Left lobe of liver (tissue), 2 donors: ENCODE results near the gene ATP5PD. TPM values are rescaled to one million over a fixed set of nuclear protein-coding genes. Genes with fewer than 3 reads are reported as not detected.
A peak's percentile ranks its signal among the peaks of the same experiment; 100 is the strongest.

Experiments used
- ATAC-seq: fragments of 200-7000 bp; cut with Tn5 transposase; one replicate; pipeline ENCODE4 v1.9.1; 2020; ENCODE audit warnings: mild to moderate bottlenecking, moderate library complexity
- DNase-seq: peaks from one replicate; pipeline ENCODE4 v3.0.0-alpha.2; 2020; ENCODE audit warnings: low spot score
- total RNA-seq: library from RNA; stranded (reverse); gene quantifications from one replicate; pipeline ENCODE4 v1.2.1, GENCODE V29; 2021
- donor health status: DM: no; HTN: no; CAD: no; lungs with moderate emphysema.
- donor health status: DM: no; HTN: yes; CAD: no.

The ATP5PD gene
- 177 TPM for total RNA-seq

DNA sequence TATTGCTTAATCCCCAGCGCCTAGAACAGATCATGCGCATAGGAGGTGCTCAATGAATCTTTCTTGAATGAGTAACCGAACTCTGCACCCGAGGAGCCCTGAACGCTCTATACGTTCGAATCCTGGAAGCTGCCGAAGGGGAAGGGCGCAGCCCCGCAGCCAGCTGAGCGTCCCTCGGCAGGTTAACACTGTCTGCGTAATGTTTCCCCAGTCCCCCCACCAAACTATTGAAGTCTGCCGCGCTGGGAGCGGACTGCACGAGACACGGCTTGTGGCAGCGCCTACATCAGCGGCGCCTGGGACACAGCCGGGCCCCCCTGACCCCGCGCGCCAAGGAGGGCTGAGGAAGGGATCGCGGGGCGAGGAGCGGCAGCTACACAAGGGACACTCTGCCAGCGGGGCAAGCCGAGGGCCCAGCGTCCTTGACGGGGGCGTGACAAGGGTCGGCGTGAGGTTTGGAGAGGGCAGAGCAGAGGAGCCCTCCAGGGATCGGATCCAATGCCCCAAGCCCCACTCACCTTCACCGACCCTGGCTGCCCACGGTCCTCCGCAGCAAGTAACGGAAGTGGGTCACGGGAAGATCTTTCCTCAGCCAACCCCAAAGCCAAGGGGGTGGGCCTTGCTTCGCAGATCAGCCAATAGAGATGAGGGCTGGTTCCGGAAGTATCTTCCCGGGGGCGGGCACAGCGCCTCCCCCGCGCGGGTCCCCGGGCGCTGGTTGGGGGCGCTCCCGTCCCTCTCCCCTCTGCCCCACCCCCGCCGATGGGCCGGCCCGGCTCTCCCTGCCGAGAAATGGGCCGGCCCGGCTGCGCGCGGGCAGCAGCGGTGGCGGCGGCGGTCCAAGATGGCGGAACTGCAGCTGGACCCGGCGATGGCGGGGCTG, at the start of gene ATP5PD, which contains the start of gene KCTD2:
Gene ATP5PD, minus strand, starts transcription at position 563 of the 883 bp plus-strand sequence. CDS start 4,319 bp downstream, outside the sequence.
Gene KCTD2, plus strand, starts transcription at position 819 of the 883 bp plus-strand sequence. Its CDS starts 26 bp downstream, at position 845.
- ATAC-seq, result peak; percentile 98

DNA sequence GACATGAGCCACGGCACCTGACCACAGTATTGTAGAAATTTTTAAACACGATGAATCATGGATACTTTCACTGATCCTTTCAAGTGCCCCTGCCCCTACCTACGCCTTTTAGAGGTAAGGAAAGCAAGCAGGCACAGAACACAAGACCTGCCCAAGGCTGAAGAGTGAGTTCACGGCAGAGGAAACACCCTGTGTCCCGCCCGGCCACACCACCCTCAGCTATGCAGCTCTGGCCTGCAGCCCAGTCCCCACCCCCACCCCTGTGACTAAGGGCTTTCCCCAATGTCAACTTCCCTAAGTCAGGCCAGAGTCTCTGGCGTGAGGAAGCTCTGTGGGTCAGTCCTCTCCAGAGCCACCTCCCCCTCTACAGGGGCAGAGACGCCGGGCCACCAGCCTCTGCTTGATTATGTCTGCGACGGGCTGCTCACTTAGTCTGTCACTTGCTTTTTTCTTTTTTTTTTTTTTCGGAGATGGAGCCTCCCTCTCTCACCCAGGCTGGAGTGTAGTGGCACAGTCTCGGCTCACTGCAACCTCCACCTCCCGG, 49.4 kb upstream of the ATP5PD start:
- ATAC-seq (peak; percentile 65), DNase-seq (no peak)

More for the DNA sequence above, at the start of gene ATP5PD, which contains the start of gene KCTD2:
- peak; percentile 96 for DNase-seq

DNA sequence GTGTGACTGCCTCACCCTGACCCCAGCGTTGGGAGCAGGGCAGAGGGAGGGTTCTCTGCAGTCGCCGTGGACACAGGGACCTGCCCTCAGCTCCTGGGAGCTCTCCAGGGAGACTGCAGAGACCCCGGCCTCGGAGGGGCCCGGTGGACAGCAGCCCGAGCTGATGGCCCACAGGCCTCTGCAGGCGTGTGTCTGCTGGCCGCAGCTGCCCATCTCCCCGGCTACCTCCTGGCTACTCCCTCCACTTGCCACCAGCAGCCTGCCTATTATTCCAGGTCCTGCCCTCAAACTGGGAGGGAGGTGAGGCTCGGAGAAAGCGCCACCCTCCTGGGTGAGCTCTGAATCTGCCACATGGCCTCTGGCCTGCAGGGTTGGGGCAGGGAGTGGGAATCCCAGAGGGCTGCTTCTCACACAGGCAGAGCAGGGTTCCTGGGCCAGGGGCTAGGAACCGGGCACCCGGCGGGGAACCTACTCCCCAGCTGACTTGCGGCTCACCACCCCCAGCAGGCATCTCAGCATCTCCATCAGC, 48.2 kb upstream of the ATP5PD start:
- no peak for ATAC-seq
- DNase-seq, result no peak

DNA sequence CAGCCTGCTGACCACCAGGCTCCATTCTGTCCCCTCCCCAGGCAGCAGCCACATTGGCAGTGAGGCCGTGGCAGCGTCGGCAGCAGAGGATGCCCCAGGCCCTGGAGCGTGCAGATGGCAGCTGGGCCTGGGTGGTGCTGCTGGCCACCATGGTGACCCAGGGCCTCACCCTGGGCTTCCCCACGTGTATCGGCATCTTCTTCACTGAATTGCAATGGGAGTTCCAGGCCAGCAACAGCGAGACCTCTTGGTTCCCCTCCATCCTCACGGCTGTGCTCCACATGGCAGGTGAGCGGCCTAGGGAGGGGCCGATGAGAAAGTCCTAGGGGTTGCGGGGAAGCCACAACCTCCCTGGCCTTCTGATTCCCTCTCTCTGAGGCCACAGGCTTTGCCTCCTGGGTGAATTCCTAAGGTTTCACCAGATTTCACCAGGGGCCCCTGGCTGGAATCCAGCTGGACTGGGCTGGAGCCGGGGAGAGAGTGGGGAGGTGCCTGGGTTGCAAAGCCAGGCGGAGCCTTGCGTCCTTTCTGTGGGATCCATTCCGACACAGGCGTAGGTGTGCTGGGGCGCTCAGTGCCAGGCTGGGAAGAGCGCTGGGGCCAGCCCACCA, 46.9 kb upstream of the ATP5PD start:
- ATAC-seq (no peak), DNase-seq (no peak)

DNA sequence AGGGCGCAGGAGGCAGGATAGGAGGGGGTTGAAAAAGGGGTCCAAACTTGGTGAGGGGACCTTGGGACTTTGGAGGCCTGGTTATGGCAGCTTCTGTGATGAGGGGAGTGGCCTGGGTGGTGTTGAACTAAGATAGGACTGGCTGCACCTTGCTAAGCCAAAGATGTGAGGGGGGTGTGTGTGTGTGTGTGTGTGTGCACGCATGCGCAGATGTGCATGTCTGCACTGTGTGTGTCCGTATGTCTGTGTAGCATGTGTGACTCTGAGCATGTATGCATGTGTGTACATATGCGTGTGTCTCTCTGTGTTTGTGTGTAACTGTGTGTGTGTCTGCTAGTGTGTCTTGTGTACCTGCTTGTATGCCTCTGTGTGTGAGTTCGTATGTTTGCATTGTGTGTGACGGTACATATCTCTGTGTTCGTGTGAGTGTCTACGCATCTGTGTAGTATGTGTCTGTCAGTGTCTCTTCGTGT, 45.1 kb upstream of the ATP5PD start:
- ATAC-seq, result no peak
- DNase-seq, result no peak

DNA sequence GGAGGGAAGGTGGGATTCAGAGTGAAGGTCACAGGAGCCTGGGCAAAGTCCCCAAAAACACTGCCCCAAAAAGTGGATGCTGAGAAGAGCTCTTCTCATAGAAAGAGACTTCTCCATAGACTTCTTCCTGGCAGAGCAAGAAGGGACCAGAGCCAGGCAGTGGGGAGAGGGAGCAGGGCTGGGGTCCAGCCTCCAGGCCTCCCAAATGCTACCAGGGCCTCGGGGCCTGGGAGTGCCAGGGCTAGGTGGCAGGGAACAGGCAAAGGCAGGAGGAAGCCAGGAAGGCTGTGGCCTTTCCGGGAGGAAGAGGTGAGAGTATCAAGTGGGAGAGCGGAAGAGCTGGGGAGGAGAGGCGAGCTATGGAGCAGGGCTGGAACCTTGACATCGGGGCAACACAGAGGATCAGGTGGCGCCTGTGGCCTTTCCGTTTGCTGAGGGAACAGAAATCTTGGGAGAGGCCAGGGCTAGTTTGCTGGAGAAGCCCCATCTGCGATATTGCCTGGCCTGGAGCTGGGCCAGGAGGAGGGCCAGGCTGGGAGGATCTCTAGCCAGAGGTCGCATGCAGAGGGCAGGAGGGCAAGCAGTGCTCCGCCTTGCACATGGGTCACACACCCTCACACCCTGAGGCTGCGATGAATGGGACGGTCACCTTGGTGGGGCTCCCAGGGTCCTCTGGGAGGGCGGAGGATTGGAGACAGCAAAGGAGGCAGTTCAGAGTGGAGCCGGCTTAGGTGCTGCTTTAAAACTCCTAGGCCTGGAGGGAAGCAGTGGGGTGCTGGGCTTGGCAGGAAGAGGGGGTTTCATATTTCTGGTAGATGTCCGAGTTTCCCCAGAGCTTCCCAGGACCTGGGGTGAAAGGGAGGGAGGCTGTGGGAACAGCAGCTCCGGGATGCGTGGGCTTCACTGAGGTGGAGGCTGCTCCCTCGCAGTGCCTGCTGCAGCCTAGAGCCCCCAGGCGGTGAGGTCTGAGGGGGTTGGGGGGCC, 44.4 kb upstream of the ATP5PD start:
- ATAC-seq, result peak; percentile 71
- DNase-seq, result peak; percentile 77

DNA sequence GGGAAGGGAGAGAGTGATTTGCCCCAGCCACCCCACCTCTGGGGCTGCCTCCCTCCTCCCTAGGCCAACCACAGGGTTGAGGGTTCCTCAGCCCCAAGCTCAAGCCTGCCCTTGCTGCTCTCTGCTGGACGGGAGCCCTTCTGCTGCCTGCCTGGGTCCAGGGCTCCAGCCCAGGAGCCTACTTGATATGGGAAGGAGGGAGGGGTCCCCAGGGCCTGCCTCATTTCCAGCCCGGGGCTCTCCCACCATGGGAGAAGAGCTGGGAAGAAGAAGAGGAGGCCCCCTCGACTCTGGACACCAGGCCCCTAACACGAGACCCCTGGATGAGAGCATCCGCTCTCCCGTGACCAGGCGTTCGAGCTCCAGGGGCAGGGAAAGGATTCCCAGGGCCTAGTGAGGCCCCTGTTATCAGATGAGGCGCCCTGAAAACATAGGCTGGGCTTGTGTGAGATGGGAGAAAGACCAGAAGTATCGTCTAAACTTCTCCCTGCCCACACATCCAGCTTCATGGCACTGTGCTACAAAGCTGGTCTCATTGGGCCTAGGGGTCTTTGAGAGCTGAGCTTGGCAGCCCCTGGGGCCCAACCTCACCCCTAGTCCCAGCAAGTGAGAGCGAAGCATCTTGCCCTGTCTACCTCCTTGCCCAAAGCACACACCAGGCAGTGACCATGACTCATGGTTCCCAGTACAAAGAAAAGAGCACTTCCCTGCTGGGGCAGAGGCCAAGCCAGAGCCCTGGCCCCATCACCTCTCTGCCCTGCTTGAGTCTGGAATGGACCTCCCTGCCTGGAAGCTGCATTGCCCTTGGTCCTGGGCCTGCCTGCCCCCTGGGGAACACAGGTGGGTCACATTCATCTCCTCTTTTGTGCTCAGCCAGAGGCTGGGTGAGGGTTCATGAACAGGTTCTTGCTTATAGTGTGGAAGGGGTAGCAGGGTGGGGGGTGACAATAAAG, 42.0 kb upstream of the ATP5PD start:
- ATAC-seq (no peak), DNase-seq (no peak)

DNA sequence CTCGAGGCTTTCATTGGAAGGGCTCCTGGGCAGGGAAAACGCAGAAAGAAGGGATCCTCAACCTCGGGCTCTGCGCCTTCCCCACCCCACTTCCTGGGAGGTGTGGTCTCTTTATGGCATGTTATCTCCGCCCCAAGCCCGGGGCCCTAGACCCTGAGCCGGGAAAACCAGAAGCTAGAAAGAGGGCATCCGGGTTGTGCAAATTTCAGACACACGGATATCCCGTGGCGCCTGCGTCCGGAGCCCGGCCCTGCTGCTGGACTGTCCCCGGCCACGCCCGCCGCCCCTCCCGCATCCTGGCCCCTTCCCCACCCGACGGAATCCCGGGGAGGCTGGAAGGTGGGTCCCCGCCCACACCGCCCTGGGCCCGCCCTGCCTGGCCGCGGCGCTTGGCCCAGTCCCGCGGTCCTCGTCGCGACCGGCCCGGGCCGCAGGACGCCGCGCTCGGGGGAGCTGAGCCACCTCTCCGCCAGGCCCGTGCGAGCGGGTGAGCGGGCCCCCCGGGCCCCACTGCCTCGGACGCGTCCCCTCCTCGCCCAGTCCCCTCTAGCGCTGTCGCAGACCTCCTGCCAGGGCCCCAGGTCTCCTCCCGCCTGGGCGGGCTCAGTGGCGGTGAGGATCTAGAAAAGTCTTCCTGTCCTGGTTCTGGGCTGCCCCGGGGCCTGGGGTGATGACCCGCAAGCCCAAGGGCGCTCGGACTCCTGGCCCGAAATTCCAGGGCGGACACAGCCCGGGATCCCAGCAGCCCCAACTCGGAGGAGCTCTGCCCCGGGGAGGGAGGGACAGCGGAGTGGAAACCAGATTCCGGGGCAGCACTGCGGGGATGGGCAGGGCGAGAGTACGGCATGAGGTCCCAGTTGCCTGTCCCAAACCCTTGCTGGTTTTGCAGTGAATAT, 41.0 kb upstream of the ATP5PD start, which contains the start of gene SLC16A5:
Gene SLC16A5, plus strand, starts transcription at position 397 of the 896 bp plus-strand sequence. CDS start 5,683 bp downstream, outside the sequence.
- ATAC-seq, result peak; percentile 37

DNA sequence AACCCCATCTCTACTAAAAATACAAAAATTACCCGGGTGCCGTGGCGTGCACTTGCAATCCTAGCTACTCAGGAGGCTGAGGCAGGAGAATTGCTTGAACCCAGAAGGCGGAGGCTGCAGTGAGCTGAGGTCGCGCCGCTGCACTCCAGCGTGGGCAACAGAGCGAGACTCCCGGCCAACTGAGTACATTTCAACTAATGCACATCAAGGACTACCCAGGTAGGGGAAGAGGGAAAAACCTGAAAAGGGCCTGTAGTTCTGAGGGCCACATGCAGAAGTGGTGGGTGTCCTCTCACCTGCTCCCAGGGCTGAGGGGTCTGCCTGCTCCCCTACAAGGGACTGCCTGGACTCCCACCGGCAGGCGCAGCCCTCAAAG, 40.4 kb upstream of the ATP5PD start:
- no peak for DNase-seq
- no peak for ATAC-seq

More for the DNA sequence above, 41.0 kb upstream of the ATP5PD start, which contains the start of gene SLC16A5:
- DNase-seq, result peak; percentile 80

DNA sequence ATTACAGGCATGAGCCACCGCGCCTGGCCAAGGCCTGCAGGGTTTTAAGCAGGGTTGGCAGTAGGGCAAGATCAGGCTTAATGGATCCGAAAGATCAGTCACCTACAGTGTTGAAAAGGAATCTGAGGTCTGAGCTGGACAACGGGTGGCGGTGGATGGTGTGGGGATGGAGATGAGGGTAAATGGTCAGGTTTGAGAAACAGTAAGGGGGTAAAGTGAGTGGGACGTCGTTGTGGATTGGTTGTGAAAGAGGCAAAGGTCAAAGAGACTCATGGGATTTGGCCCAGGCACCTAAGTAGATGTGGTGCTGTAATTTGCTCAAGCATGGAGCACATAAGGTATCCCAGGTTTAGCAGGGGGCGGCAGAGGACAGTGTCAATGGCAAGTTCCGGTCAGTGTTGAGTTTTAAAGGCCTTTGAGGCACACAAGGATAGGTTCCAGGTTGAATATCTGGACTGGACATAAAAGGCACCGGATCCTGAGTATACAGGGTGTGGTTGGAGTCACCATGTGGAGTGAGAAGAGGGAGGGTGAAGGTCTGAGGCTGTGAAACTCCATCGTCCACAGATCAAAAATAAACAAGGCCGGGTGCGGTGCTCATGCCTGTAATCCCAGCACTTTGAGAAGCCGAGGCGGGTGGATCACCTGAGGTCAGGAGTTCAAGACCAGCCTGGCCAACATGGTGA, 39.9 kb upstream of the ATP5PD start:
- peak; percentile 63 for DNase-seq
- peak; percentile 39 for ATAC-seq

DNA sequence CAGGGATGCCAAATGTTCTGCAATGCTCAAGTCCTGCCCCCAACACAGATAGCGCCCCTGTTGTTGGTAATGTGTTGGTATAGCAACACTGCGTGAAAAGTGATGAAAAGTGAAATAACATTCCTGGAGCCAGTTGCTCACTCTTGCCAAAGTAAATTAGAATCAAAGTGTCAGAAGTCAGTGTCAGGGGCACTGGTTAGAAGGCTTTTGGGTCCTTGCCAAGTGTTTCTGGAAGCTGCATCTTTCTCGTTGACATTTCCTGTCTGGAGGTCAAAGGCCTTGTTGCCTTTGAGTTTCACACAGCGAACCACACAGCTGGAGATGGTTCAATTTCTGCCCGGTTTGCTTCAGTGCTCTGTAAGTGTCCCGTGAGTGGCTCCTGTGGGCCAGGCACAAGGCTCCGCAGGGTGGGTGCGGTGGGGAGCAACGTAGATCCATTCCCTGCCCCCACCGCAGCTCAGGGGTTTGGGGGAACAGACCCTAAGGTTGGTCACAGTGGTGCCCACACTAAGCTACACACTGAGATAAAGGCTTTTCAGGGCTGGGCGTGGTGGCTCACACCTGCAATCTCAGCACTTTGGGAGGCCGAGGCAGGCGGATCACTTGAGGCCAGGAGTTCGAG, 37.4 kb upstream of the ATP5PD start:
- DNase-seq, result peak; percentile 88
- ATAC-seq, result peak; percentile 64

DNA sequence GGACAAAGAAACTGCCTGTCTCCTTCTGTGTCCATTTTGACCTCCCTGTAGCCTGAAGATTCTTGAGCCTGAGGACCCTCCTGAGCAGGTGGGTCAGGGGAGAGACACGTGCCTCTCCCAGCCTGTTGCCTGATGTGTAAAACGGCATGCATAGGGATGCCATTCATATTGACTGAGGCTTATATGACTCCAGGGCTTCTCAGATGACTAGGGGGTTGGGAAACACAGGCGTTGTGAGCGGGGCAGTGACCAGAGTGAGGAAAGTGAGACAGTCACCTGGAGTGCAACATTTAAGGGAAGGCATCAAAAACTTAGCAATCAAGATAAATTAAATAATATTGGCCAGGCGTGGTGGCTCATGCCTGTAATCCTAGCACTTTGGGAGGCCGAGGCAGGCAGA, 35.9 kb upstream of the ATP5PD start:
- ATAC-seq (no peak), DNase-seq (no peak)

DNA sequence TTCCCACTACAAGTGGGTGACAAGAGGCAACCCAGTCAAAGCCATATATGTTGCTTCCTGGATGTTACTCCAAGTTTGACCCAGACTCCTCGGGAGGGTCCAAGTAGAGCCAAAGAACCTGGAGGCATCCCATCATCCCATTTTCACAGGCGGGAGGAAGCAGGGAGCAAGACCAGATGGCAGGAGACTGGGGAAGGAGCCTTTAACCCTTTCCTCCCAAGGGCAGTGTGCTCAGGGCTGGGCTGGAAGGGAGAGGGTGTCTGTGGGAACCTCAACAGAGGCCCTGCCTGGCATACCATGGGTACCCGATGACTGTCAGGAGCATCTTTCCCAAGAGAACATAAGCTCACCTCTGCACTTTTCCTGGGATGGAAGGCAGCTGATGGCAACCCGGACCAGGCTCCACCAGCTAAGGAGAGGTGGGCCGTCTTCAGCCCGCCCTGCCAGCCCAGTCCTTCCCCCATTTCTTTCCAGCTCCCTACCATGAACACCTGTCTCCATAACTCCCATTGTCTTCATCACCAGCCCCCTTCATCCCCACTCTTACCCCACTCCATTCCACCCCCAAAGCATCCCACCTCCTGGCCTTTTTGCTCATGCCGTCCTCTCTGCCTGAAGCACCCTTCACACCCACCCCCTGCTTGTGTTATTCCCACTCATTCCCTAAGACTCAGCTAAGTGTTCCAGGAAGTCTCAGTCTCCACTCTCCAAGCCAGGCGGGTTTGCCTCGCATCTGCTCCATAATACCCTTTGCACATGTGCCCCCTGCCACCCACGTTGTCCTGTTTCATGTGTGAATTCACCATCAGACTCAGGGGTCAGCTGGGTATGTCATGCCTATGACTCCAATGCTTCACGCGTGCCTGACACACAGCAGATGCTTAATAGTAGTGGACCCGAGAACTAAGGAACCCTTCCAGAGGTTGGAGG, 35.1 kb upstream of the ATP5PD start:
- DNase-seq (no peak), ATAC-seq (no peak)

DNA sequence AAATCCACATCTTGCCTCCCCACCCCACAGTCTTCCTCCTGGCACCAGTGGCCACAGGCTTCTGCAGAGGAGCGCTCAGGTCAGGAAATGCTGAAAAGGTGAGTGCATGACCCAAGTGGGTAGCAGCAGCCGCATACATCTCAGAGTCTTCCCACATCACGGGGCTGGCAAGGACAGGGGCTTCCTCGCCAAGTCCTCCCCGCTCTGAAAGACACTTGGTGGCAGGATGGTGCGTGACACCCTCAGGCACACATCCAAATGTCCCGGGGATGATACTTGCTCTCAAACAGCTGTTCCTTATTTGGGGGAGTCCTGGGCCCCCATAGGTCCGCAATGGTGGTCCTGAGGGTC, 32.2 kb upstream of the ATP5PD start:
- no peak for DNase-seq
- no peak for ATAC-seq

DNA sequence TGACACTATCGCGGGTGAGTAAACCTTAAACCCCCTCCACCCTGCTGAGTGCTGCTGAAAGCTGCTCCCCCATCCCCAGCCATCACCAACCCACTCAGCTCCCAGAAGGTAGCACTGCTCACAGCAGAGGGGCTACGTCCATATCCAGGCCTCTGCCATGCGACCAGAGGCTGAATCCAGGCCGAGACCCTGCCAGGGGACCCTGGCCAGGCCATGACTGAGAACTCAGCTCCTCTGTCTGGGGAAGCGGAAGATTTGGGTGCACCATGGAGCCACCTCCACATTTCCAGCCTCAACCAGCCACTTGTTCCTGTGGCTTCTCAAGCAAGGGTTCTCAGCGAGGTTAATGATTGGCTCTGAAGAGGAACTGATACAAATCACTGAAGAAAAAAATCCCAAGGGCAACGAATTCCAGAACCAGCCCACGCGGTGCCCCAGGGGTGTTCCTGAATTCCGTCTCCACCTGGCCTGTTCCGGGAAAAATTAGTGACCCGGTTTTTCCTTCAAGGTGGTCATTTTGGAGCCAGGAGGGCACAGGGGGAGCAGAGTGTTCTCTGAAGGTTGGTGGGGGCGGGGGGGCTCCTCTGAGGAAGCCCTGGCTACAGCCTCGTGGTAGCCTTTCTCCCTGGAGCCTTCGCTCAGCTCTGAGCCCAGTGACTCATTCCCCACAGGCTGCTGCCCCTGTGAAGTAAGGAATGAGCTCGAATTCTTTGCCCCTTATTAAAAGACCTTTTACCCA, 31.7 kb upstream of the ATP5PD start:
- DNase-seq (no peak), ATAC-seq (no peak)
